Measurements from ENCODE around the gene PRR14. TPM values are rescaled to one million over a fixed set of nuclear protein-coding genes. Genes with fewer than 3 reads are reported as not detected.

The PRR14 gene
- 9.2 TPM for total RNA-seq

DNA sequence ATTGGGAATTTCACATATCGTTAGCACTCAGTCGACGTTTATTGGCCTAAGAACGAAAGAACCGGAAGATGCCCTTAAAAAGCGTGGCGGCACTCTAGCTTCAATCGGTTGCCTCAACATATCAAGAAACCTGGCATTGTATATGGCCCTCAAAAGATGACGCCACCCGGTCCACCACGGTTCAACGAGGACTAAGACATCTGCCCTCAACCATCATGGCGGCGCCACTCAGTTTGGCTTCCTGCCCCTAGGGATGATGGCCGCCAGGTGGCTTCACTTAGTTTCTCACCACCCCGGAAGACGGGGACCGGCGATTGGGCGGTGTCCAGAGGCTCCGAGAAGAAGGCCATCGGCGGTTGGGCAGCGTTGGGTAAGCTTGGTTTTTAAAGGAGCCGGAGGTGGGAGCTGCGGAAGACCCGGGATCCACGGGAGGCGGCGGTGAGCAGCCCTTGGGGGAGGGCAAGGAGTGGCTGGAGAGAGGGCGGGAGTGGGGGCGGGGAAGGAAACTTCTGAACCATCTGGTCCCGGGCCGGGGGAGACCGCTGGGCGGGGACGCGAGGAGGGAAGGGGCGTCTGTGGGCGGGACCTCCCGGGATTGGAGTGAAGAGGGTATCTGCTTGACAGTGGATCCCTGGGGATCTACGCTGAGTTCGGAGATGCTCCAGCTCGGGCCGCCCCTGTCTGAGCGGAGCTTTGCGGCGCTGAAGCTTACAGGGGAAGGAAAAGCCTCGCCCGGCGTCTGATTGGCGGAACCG, at the start of gene PRR14:
PRR14 (plus strand) TSS at position 592 of the 755 bp plus-strand sequence. CDS start 686 bp downstream, outside the sequence.
- peak; percentile 99 for DNase-seq

- DNase-seq, result no peak
Observed at GRCh38 chr16:30601966-30602365, 48.8 kb upstream of the PRR14 start.

DNA sequence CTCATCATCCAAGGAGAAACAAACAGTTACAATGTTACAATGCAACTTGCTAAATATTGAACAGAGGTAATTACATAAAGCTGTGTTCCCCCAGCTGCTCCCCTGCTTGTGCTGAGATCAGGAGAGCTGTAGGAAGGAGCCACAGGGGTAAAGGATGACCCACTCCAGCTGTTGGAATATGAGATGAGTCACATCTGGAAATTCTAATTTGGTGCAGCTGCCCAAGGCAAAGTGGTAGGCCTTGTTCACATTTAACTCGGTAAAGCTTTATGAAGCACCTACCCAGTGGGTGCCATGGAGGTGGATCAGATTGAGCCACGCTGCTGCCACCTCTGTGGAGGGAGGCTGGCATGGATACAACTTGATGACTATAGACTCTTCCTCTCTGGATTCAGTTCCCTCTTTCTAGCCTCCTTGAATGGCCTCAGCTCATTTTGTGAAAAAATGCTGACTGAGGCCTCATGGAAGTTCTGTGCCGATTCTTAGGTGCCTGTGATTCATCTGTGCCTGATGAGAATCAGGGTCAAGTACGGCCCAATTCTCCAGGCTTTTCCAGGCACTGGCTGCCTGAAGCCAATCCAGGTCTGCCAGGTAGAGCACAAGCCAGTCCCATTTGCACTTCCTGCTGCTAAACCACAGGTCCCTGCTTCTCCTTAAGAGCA, 48.0 kb upstream of the PRR14 start:
- DNase-seq, result no peak

GRCh38 chr16:30603945-30604315, 46.8 kb upstream of the PRR14 start:
- no peak for DNase-seq

- no peak for DNase-seq
Observed at GRCh38 chr16:30604316-30604947, 46.3 kb upstream of the PRR14 start.

DNA sequence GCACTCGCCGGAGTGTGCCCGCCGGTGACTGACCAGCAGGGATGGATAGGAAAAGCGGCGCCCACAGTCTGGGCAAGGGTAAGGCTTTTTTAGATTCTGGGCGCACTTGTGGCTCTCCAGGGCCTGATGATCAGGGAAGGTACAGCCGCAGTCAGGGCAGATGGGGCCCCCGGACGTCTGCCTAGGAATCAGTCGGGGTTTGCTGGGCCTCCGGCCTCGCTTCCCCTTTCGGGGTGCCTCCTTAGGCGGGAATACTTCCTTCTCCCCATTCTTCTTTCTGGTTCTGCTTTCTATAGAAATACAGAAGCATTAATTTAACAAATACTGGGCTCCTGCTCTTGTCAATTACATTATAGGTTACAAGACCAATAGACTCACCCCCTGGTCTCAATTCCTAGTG, 45.6 kb upstream of the PRR14 start:
- no peak for DNase-seq

DNA sequence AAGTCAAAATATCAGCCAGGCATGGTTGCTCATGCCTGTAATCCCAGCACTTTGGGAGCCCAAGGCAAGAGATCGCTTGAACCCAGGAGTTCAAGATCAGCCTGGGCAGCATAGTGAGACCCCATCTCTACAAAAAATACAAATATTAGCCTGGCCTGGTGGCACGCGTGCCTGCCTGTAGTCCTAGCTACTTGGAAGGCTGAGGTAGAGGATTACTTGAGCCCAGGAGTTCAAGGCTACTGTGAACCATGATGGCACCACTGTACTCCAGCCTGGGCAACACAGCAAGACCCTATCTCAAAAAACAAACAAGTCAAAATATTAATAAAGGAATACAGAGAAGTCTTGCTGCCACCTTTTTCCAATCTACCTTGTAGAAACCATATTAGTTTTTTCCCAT, 44.8 kb upstream of the PRR14 start:
- no peak for DNase-seq

DNA sequence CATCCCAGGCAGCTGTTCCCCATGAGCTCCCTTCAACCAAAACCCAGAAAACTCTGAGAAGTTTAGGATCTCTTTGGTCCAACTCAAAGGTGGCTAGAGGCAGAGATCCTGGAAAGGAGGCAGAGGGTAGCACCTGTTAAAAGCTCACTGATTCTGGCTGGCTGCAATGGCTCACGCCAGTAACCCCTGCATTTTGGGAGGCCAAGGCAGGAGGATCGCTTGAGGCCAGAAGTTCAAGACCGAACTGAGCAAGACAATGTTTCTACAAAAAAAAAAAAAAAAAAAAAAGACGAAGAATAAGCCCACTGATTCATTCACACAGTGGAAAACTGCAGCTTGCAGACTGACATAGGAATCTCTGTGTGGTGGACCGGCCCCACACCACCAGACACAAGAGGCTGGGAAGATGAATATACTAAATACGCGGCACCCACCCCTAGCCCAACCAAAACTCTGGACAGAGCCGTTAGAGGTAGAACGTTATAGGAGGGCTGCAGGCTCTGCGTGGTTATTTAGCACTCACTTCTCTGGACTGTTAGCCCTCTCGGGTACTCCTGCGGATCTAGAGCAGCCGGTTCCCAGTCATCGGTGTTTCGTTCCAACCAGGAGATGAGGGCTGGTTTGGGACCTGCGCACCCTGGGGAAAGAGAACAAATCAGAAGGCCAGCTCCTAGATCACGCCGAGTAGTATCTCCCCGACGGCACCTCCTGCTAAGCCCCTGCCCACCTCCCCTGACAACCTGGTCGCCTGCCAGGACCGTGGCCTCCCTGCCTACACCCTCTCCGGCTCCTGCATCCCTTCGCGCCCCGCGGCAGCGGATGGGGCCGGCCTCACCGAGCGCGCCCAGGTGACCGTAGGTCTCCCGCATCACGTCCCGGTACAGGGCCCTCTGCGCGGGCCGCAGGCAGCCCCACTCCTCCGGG, 41.5 kb upstream of the PRR14 start:
- DNase-seq, result peak; percentile 72

DNA sequence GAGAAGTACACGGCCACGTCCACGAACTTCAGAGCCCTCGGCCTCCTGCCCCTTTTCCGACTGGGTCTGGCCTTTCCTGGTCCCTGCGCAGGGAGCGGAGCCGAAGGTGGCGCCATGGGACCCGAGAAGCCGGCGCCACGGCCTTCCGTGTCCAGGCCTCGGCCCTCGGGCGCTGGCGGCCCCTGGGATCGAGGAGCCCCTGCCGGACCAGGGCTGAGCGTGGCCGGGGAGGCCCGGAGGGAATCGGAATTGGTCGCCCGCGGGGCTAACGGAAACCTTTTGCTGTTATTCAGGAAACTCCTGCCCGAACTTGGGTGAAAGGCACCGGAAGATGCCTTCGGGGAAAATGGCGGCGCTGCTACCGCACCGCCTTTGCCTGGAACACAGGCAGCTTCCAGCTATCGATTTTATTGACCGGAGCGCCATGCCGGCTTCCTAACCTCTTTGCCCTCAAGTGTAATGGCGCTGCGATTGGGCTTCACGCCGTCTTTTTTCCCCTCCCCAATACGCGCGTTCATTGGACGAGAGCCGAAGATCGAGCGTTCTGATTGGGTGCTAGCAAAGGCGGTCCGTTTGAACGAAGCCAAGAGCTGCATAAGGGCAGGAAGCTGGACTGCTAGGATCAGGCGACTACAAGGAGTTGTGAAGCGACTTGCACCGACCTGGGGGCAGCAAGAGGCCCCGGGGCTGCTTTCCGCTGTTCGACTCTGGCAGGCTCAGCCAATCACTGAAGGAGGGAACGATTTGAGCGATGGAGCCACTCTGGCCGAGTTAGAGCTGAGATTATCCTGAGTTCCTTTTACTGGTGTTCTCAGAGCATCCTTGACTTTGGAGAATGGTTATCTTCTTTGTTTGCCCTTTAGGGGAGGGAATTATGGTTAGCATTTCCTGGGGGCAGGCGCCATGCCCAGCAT, 40.6 kb upstream of the PRR14 start, which contains the start of gene ZNF689:
ZNF689 (minus strand) TSS at position 464 of the 914 bp plus-strand sequence; CDS start at position 116, 348 bp downstream.
- peak; percentile 96 for DNase-seq

DNA sequence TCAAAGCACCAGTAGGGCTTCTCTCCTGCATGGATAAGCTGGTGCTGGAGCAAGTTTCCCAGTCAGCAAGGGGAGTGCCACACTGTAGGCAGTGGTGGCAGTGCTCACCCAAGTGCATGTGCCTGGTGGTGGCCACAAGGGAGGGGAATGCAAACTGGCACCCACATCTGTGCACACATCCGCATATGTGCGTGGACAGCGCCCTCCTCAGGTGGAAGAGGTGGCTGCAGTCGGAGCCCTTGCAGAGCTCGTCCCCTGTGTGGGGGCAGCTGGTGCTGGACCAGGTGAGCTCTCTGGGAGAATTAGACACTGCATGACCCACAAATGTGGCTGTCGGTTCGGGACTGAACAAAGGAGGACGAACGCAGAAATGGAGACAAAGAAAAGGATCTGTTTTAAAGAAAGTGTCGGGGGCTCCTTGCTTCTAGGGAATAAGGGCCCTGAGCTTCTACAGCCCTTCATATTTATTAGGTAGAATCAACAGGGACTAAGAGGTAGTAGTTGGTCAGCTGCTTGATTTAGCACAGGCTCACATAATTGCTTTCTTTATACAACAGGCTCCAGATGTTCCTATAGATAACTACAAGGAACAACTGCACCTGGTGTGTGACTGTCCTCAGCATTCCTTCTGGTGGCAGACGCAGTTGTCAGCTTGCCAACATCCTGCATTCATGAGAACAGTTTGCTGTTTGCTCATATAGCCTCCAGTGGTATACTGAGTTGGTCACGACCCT, 35.2 kb upstream of the PRR14 start:
- no peak for DNase-seq

DNA sequence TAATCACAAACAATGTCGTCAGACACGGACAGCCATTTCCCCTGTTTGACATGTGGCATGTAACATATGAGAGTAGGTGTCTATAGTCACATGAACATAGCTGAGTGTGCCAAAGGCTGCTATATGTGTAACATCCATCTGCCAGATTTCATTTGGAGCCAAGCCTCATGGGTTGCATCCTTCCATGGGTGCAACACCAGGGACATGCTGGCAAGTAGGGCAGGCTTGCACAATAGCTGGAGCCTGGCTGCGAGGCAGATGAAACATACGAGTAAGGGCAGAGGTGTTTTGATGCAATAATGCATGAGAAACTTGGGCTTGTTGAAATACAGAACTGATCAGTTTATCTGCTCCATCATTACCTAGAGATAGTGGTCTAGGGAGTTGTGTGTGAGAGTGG, 31.6 kb upstream of the PRR14 start:
- DNase-seq, result no peak

- DNase-seq, result no peak
Observed at GRCh38 chr16:30619638-30620037, 31.1 kb upstream of the PRR14 start.

DNA sequence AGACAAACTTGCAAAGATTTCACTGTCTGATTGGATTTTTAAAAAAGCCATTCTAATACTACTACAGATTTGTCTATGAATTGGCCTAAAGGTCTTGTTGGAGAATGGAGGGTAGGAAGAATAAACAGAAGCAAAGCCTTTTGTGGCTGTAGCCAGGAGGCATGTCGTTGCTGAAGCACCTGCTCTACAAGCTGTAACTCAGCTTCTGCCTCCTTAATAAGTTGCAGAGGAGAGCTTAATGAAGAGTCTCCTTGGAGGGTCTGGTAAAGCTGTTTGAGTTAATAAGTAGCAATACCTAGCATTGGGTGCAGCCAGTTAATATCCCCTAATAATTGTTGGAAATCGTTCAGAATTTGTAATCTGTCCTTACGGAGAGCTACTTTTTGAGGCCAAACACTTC, 30.6 kb upstream of the PRR14 start:
- no peak for DNase-seq

GRCh38 chr16:30621765-30622164, 29.0 kb upstream of the PRR14 start:
- no peak for DNase-seq

DNA sequence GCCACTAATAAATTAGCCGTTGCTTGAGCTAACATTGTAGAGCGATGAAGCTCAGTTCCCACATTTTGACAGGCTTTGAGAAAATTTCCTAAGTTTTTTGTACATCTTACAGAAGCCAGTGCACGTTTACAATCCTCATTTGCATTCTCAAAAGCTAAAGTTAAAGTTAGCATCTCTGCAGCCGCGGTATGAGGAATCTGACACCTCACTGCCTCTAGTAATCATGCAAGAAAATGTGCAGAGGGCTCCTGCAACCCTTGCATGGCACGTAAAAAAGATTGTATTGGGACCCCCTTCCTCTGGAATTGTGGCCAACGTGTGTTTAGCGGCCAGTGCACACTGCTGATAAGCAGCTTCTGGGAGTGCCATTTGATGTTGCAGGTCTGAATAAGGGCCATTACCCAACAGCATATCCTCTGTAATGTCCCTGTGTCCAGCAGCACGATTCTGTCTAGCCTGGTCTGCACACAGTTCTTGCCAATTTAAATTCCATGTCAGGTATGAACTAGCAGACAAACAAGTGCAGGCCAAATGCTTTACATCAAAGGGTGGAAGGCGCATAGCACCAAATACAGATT, 28.2 kb upstream of the PRR14 start:
- no peak for DNase-seq

- DNase-seq, result no peak
Observed at GRCh38 chr16:30623536-30624283, 27.1 kb upstream of the PRR14 start.

GRCh38 chr16:30626236-30626635, 24.5 kb upstream of the PRR14 start:
- DNase-seq, result no peak

GRCh38 chr16:30628628-30629540, 21.9 kb upstream of the PRR14 start:
- peak; percentile 45 for DNase-seq
